ENCODE results near the gene GALNT13. TPM values are rescaled to one million over a fixed set of nuclear protein-coding genes. Genes with fewer than 3 reads are reported as not detected.

GALNT13 gene
- total and polyA plus RNA-seq, 2 donors (not counting 1 experiment from before 2014, with no cell fraction given), result not detected

DNA sequence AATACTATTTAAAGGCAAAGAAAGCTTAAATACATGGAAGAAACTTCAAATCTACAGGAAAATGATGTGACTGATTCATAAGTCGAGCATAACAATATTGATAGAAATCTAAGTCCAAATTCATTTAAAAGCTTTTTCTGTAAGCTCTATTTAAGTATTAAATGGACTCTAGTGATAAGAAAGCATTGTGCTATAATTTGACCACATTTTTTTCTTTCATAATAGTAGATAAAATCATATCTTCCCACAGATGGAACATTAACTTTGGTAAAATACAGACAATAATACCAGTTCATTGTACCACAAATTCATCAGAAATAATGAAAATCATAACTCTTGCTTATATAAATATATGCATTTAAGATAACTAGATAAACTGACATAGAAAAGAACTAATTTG, 366.5 kb downstream of the GALNT13 start:
- H3K27ac ChIP-seq (ENCODE audit: low read length in 2 of 2), result no peak overlapping the region
- H3K79me2 ChIP-seq (ENCODE audit: control insufficient read depth, insufficient read depth, low read length), result no peaks in the 10 kb centered on the region
- no peaks in the 10 kb centered on the region for H3K36me3 ChIP-seq (replicated peaks in 1 of 2; ENCODE audit: control extremely low read depth in 1 of 2, control insufficient read depth in 1 of 2, extremely low read depth in 1 of 2, insufficient read depth in 2 of 2, low read length in 1 of 2)
- WGBS (ENCODE audit: insufficient coverage), result no CpG with 5 or more reads among the region's 1 CpG
- no peaks in the 10 kb centered on the region for H3K9me3 Mint-ChIP-seq (ENCODE audit: insufficient read depth)
- H3K27ac Mint-ChIP-seq, result no peak overlapping the region
- no peaks in the 10 kb centered on the region for H3K4me1 Mint-ChIP-seq
- H2AFZ ChIP-seq (ENCODE audit: insufficient read depth, low read depth, low read length, poor library complexity, severe bottlenecking), result no peak overlapping the region
- peaks cover 0 to 3% (median 0%) of the 10 kb centered on the region in 3 donors for H3K9me3 ChIP-seq (ENCODE audit: control extremely low read depth in 1 of 3, control insufficient read depth in 2 of 3, insufficient read depth in 1 of 3, low read length in 2 of 3)
- H3K4me2 ChIP-seq (replicated peaks; ENCODE audit: low read depth, low read length, poor library complexity, severe bottlenecking), result no peak overlapping the region
- ATAC-seq (ENCODE audit: low read depth), result no peak
- intact Hi-C loops (cut with micrococcal nuclease), result no loop called here
- H3K27me3 Mint-ChIP-seq, result no peaks in the 10 kb centered on the region
- H3K4me3 ChIP-seq (ENCODE audit: control extremely low read depth in 1 of 5, extremely low read depth in 1 of 5, insufficient read depth in 1 of 5, low read depth in 2 of 5, low read length in 4 of 5), result no peak overlapping the region
- H4K20me1 ChIP-seq (ENCODE audit: control insufficient read depth, insufficient read depth, low read length, poor library complexity, severe bottlenecking), result no peaks in the 10 kb centered on the region
- ChIA-PET CTCF (no interaction called here), POLR2A (no interaction called here)
- no peak overlapping the region for H3K4me3 Mint-ChIP-seq
- TF ChIP-seq, protein P1, sequence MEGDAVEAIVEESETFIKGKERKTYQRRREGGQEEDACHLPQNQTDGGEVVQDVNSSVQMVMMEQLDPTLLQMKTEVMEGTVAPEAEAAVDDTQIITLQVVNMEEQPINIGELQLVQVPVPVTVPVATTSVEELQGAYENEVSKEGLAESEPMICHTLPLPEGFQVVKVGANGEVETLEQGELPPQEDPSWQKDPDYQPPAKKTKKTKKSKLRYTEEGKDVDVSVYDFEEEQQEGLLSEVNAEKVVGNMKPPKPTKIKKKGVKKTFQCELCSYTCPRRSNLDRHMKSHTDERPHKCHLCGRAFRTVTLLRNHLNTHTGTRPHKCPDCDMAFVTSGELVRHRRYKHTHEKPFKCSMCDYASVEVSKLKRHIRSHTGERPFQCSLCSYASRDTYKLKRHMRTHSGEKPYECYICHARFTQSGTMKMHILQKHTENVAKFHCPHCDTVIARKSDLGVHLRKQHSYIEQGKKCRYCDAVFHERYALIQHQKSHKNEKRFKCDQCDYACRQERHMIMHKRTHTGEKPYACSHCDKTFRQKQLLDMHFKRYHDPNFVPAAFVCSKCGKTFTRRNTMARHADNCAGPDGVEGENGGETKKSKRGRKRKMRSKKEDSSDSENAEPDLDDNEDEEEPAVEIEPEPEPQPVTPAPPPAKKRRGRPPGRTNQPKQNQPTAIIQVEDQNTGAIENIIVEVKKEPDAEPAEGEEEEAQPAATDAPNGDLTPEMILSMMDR (IDR thresholded peaks at IDR 0.05), result no peak
- no peak for TF ChIP-seq EZH2 (IDR thresholded peaks at IDR 0.05; ENCODE audit: borderline replicate concordance, insufficient read depth, low read depth, low read length, poor library complexity, severe bottlenecking)
- no peak overlapping the region for H3K9ac ChIP-seq (ENCODE audit: low read length)
- no peak for DNase-seq
- no peaks in the 10 kb centered on the region for H3K4me1 ChIP-seq (ENCODE audit: control insufficient read depth in 2 of 2, insufficient read depth in 2 of 2, low read length in 2 of 2)
- H3K27me3 ChIP-seq (replicated peaks in 1 of 4; ENCODE audit: control extremely low read depth in 1 of 4, control insufficient read depth in 3 of 4, insufficient read depth in 4 of 4, low read length in 3 of 4), result no peaks in the 10 kb centered on the region

DNA sequence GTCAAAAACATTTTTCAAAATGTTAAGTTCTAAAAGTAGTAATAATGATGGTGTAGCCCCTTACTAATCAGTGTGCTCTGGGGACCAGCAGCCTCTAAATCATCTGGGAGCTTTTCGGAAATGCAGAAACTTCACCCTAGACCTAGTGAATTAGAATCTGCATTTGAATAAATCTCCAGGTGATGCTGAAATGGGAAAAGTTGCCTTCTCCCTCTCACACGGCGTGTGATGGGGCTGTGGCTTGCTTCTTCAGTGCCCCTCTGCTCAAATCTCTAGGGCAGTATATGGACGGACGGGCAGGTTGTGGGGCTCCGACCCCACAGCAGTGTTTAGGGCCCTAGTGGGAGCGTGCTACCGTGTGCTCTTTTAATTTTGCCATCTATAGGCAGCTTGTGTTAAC, 368.6 kb downstream of the GALNT13 start:
- POLR2A ChIA-PET, result no interaction called here
- H3K27me3 ChIP-seq (replicated peaks in 1 of 4; ENCODE audit: control extremely low read depth in 1 of 4, control insufficient read depth in 3 of 4, insufficient read depth in 4 of 4, low read length in 3 of 4), result no peaks in the 10 kb centered on the region
- no peak overlapping the region for H3K9ac ChIP-seq (ENCODE audit: low read length)
- WGBS (ENCODE audit: insufficient coverage), result 100% methylated on average over 6 of the region's 8 CpGs
- intact Hi-C loops (cut with micrococcal nuclease), result no loop called here
- no peak overlapping the region for H2AFZ ChIP-seq (ENCODE audit: insufficient read depth, low read depth, low read length, poor library complexity, severe bottlenecking)
- Mint-ChIP-seq H3K9me3 (ENCODE audit: insufficient read depth) (no peaks in the 10 kb centered on the region), H3K27me3 (no peaks in the 10 kb centered on the region), H3K4me1 (no peaks in the 10 kb centered on the region), H3K4me3 (no peak overlapping the region), H3K27ac (no peak overlapping the region)
- H3K4me2 ChIP-seq (replicated peaks; ENCODE audit: low read depth, low read length, poor library complexity, severe bottlenecking), result no peak overlapping the region
- DNase-seq (no peak), ATAC-seq (ENCODE audit: low read depth) (no peak)
- H3K27ac ChIP-seq (ENCODE audit: low read length in 2 of 2), result no peak overlapping the region
- H3K36me3 ChIP-seq (replicated peaks in 1 of 2; ENCODE audit: control extremely low read depth in 1 of 2, control insufficient read depth in 1 of 2, extremely low read depth in 1 of 2, insufficient read depth in 2 of 2, low read length in 1 of 2), result no peaks in the 10 kb centered on the region
- CTCF ChIA-PET, result no interaction called here
- no peaks in the 10 kb centered on the region for H4K20me1 ChIP-seq (ENCODE audit: control insufficient read depth, insufficient read depth, low read length, poor library complexity, severe bottlenecking)
- H3K4me1 ChIP-seq (ENCODE audit: control insufficient read depth in 2 of 2, insufficient read depth in 2 of 2, low read length in 2 of 2), result no peaks in the 10 kb centered on the region
- H3K9me3 ChIP-seq (ENCODE audit: control extremely low read depth in 1 of 3, control insufficient read depth in 2 of 3, insufficient read depth in 1 of 3, low read length in 2 of 3), result peaks cover 0 to 3% (median 0%) of the 10 kb centered on the region in 3 donors
- no peaks in the 10 kb centered on the region for H3K79me2 ChIP-seq (ENCODE audit: control insufficient read depth, insufficient read depth, low read length)
- H3K4me3 ChIP-seq (ENCODE audit: control extremely low read depth in 1 of 5, extremely low read depth in 1 of 5, insufficient read depth in 1 of 5, low read depth in 2 of 5, low read length in 4 of 5), result no peak overlapping the region
- TF ChIP-seq, protein P1 (IDR thresholded peaks at IDR 0.05), result no peak
- TF ChIP-seq EZH2 (IDR thresholded peaks at IDR 0.05; ENCODE audit: borderline replicate concordance, insufficient read depth, low read depth, low read length, poor library complexity, severe bottlenecking), result no peak
